OCI-M2 (cell line): ENCODE measurements around the gene SKP2.
"Not testable (repeated sequence)": the region's sequence is repeated elsewhere in the genome, so short reads cannot be mapped to it uniquely, and the experiment has no call there.

ENCODE experiments used
- DNase-seq: peaks from one replicate; lab custom pipeline; 2025; ENCODE audit not compliant: unreplicated experiment; lab: John Stamatoyannopoulos, UW

The SKP2 gene

GRCh38 chr5:36156121-36156601, 4.2 kb downstream of the SKP2 start:
- DNase-seq, result no peak

GRCh38 chr5:36156619-36157018, 4.7 kb downstream of the SKP2 start:
- no peak for DNase-seq

- DNase-seq, result no peak
Observed at GRCh38 chr5:36158144-36158543, 6.2 kb downstream of the SKP2 start.

DNA sequence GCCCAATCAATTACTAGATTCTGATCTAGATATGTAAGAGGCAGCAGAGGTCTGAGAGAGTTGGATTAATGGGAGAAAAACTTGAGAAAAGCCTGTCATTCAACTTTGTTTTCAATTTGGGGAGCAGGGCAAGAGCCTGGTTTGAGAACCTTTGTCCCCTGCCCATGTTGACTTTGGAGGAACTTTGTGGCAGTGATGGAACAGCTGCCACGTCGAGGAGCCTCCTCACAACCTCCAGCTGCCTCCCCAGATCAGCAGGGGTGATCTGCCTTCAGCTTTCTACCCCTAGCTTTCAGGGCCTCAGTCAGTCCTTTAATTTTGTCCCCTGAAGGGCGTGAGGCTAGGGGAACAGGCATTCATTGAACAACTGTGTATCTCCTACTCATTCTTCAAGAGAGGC, 8.7 kb downstream of the SKP2 start:
- DNase-seq, result no peak

- DNase-seq, result no peak
Observed at GRCh38 chr5:36161361-36161760, 9.4 kb downstream of the SKP2 start.

- DNase-seq, result no peak
Observed at GRCh38 chr5:36162810-36163486, 11.0 kb downstream of the SKP2 start.

GRCh38 chr5:36164461-36164860, 12.6 kb downstream of the SKP2 start:
- DNase-seq, result no peak

GRCh38 chr5:36168737-36169136, 16.8 kb downstream of the SKP2 start:
- DNase-seq, result no peak

DNA sequence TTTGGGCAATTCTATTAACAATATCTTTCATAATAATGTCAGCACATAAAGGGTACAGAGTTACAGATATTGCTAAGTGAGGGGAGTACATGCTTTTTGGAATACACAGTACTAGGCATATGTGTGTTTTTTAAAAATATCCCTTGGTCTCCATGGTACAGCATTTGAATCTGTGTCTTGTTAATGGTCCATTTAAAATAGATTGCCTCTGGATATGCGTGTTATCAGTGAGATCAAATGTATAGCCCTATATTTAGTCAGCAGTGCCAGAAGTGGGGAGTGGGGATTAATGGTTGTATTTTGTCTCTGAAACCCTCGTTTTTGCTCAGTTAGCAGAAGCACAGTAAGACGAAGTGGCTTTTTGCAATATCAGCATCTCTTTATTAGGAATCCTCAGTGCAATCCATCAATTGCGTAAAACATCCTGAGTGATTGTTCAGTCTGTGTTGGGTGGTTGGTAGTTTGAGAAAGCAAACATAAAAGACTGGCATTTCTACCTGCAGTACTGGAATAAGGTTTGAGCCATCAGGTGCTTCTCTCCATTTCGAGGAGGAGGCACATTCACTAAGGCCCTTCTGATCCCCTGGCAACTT, 19.0 kb downstream of the SKP2 start:
- no peak for DNase-seq

DNA sequence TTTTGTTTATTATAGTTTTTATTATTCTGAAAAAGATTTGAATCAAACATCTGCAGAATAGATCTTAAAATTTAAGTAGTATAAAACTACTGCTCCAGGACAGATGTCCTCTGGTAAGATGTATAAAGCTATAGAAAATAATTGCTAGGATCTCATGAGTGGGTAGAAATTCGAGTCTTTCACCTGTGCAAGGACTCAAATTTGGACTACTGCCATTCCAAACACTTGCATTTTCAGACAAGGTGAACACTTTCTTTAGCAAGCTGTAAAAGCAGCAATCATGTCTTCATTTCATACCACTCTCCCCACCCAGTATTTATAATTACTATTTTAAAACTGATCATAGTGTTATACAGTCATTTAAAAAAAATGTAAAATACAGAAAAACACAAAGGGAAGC, 20.7 kb downstream of the SKP2 start:
- no peak for DNase-seq

DNA sequence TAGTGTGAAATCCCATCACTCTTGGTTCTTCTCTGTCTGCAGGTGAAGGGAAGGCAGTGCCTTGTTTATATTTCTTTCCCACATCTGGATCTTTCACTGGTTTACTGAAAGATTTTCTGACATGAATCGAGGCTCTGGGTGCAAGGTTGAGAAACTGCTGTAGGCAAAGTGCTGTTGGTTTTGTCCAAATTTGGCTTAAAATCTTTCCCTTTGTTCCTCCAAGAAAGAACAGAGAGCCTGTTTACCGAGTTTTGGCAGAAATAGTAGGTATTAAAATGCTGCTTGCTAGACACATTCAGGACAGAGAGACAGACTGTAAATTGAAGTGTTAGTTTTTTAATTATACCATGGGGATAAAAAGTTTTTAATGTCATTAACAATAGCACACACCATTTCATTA, 21.5 kb downstream of the SKP2 start:
- DNase-seq, result no peak

- no peak for DNase-seq
Observed at GRCh38 chr5:36174119-36174518, 22.2 kb downstream of the SKP2 start.

DNA sequence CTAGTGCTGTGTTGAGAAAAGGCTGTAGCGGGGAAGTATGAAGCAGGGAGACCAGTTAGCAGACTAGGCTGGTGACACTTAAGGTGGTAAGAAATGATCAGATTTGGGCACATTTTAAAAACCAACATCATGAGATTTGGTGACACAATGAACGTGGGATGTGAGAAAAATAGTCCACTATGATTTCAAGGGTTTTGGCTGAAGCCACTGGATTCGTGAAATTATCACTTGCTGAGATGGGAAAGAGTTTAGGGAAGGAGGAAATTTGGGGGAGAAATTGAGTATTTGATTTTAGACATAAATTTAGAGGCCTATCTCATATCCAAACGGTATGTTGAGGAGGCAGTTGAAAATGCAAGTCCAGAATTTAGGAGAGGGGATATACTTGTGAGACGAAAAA, 23.1 kb downstream of the SKP2 start:
- no peak for DNase-seq

DNA sequence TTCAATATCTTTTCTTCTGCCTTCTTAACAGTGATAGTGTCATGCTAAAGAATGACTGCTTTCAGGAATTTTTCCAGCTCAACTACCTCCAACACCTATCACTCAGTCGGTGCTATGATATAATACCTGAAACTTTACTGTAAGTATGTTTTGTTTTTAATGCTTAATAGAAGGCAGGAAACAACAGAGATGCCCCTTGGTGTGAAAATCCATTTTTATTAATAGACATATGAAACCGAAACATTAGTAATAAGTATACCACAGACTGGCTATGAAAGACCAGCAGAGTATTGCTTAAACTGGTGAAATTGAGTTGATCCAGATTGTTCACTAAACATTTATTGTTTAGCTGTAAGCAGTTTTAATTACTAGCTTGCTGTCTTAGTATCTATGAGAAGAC, 25.2 kb downstream of the SKP2 start:
- DNase-seq, result no peak

- DNase-seq, result no peak
Observed at GRCh38 chr5:36177715-36178523, 26.0 kb downstream of the SKP2 start.

DNA sequence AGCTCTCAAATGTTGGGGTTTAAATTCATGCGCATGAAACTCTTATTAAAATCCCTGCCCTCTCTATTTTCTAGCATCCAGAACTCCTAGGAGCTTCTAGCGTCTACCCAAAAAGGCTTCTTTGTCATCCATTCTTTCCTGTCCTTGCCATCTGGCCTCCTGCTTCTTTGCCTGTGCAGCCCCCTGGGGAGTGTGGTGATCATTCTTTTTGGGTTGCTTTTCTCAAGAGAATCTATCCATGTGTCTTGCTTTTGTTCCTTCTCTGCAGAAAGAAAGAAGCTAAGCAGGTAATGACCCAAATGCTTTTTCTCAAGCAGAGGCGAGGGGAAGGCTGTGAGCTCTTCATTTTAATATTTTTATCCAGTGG, 26.6 kb downstream of the SKP2 start:
- no peak for DNase-seq

DNA sequence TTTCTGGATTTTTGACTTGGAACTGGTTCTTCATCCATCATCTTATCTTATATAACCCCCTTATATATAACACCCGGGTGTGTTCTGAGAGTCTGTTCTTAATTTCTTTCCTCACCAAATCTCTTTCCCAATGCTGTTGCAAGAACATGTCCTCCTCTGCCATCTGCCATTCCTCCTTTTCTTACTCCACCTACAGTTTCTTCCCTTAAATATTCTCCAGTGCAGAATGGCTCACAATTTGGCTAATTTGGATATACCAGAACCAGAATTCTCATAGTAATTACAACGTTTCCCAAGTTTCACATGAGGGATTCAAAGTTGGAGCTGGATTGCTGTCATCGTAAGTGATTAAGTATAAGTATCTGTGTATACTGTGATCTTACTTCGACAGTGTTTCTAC, 28.0 kb downstream of the SKP2 start:
- DNase-seq, result no peak

DNA sequence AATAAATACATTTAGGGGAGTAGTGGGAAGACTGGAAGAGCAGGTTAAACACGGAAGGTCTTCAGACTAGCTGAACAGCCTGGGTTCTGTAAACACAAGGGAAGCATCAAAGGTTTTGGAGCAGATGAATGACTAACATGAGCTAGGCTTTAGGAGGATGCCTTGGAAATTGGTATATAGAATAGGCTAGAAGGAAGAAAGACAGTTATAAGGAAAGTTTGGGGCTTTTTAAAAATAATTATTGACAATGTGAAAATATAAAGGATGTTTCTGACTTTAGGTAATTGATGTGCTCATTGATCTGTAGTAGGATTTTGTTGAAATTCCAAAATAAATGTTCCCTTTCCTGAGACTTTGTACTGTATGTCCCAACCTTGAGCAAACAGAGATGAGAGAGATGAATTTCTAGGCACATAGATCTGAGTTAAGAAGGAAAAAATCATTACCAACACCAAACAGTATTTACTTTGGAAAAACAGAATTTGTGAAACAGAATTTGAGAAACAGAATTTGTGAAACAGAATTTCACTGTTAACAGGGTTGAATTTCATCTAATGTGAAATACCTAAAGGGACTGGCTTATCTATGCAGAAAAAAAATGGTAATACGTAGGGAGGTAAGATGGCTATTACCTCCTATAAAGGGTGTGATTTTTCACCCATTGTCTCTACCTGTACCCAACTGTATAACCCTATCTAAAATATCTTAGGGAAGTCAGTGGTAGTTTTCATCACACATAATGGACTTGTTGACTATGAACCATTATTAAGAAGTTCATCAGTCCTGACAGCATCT, 28.8 kb downstream of the SKP2 start:
- no peak for DNase-seq

DNA sequence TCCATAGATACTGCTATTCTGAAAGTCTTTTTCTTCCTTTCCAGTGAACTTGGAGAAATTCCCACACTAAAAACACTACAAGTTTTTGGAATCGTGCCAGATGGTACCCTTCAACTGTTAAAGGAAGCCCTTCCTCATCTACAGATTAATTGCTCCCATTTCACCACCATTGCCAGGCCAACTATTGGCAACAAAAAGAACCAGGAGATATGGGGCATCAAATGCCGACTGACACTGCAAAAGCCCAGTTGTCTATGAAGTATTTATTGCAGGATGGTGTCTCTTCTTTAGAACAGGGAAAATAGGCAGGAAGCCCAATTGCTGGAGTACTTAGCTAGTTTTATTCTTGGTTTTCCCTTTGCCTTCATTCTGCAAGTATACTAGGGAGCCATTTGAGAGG, 29.9 kb downstream of the SKP2 start:
- no peak for DNase-seq

- DNase-seq, result not testable (repeated sequence)
Observed at GRCh38 chr5:36184408-36184807, 32.5 kb downstream of the SKP2 start.

- no peak for DNase-seq
Observed at GRCh38 chr5:36193746-36194145, 41.8 kb downstream of the SKP2 start.
